ENCODE data around the gene MRPL46. TPM values are rescaled to one million over a fixed set of nuclear protein-coding genes. Genes with fewer than 3 reads are reported as not detected.

The MRPL46 gene
- total RNA-seq, 1 experiment from 2014 or later, result 30.5 TPM

DNA sequence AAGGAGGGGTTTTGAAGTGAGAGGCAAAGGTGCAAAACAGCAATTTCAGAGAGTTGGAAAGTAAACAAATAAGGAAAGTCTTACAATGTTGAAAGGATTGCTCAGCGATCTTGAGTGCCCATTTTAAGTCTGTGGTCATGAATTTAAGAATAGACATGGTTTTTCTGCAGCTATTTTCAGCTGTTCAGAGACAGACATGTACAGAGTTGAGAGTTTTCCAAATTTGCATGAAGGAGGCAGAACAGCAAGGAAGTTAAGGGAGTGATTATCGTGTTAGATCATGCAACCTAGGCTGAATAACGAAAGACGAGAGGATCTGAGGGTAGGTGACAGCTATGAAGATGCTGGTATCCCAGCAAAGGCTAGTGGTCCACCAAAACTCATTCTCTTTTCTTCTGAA lies 42.1 kb upstream of the MRPL46 start:
- peaks cover 0 to 7% of the 10 kb centered on the region in 2 experiments; a peak in 2 of 4 replicates for H3K4me1 ChIP-seq (ENCODE audit: control insufficient read depth in 1 of 2, insufficient read depth in 2 of 2, low read length in 2 of 2)
- no peak for DNase-seq (ENCODE audit: low read depth, low spot score)
- no peak overlapping the region for H3K27ac ChIP-seq (ENCODE audit: low read depth, low read length)
- no peaks in the 10 kb centered on the region for H4K20me1 ChIP-seq (ENCODE audit: insufficient read depth)
- H3K79me2 ChIP-seq (ENCODE audit: insufficient read depth, low read length), result no peaks in the 10 kb centered on the region
- no peak for ATAC-seq
- no peaks in the 10 kb centered on the region for H3K9me2 ChIP-seq (ENCODE audit: insufficient read depth)
- no peak overlapping the region for H3K4me3 ChIP-seq (replicated peaks in 1 of 2; ENCODE audit: low read depth in 1 of 2, low read length in 2 of 2)
- no peak for TF ChIP-seq RAD21 (IDR thresholded peaks at IDR 0.05; ENCODE audit: low read depth)
- no peak for TF ChIP-seq EGR1 (IDR thresholded peaks at IDR 0.05; ENCODE audit: low read depth)
- TF ChIP-seq, protein P1, sequence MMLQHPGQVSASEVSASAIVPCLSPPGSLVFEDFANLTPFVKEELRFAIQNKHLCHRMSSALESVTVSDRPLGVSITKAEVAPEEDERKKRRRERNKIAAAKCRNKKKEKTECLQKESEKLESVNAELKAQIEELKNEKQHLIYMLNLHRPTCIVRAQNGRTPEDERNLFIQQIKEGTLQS (IDR thresholded peaks at IDR 0.05), result no peak
- TF ChIP-seq SIN3A (IDR thresholded peaks at IDR 0.05; ENCODE audit: low read depth), result no peak
- TF ChIP-seq EZH2phosphoT487 (IDR thresholded peaks at IDR 0.05; ENCODE audit: borderline replicate concordance), result no peak
- TF ChIP-seq, protein P2, sequence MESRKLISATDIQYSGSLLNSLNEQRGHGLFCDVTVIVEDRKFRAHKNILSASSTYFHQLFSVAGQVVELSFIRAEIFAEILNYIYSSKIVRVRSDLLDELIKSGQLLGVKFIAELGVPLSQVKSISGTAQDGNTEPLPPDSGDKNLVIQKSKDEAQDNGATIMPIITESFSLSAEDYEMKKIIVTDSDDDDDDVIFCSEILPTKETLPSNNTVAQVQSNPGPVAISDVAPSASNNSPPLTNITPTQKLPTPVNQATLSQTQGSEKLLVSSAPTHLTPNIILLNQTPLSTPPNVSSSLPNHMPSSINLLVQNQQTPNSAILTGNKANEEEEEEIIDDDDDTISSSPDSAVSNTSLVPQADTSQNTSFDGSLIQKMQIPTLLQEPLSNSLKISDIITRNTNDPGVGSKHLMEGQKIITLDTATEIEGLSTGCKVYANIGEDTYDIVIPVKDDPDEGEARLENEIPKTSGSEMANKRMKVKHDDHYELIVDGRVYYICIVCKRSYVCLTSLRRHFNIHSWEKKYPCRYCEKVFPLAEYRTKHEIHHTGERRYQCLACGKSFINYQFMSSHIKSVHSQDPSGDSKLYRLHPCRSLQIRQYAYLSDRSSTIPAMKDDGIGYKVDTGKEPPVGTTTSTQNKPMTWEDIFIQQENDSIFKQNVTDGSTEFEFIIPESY (IDR thresholded peaks at IDR 0.05; ENCODE audit: extremely low read depth, insufficient replicate concordance, low read length), result no peak
- TF ChIP-seq SRF (IDR thresholded peaks at IDR 0.05; ENCODE audit: low read depth), result no peak
- no peak for TF ChIP-seq TCF7L2 (IDR thresholded peaks at IDR 0.05; ENCODE audit: borderline replicate concordance, extremely low read depth, insufficient read depth, insufficient read length)
- TF ChIP-seq ZNF274 (IDR thresholded peaks at IDR 0.05; ENCODE audit: low read depth, low read length), result no peak
- TF ChIP-seq CBX3 (IDR thresholded peaks at IDR 0.05; ENCODE audit: low read depth), result no peak
- no peak for TF ChIP-seq YY1 (IDR thresholded peaks at IDR 0.05; ENCODE audit: extremely low read depth, insufficient replicate concordance, low read depth, low read length)
- no peak for TF ChIP-seq CEBPB (IDR thresholded peaks at IDR 0.05; ENCODE audit: low read depth)
- TF ChIP-seq POLR2AphosphoS5 (IDR thresholded peaks at IDR 0.05; ENCODE audit: low read depth, low read length), result no peak
- TF ChIP-seq, protein P3, sequence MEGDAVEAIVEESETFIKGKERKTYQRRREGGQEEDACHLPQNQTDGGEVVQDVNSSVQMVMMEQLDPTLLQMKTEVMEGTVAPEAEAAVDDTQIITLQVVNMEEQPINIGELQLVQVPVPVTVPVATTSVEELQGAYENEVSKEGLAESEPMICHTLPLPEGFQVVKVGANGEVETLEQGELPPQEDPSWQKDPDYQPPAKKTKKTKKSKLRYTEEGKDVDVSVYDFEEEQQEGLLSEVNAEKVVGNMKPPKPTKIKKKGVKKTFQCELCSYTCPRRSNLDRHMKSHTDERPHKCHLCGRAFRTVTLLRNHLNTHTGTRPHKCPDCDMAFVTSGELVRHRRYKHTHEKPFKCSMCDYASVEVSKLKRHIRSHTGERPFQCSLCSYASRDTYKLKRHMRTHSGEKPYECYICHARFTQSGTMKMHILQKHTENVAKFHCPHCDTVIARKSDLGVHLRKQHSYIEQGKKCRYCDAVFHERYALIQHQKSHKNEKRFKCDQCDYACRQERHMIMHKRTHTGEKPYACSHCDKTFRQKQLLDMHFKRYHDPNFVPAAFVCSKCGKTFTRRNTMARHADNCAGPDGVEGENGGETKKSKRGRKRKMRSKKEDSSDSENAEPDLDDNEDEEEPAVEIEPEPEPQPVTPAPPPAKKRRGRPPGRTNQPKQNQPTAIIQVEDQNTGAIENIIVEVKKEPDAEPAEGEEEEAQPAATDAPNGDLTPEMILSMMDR (IDR thresholded peaks at IDR 0.05 in 2 of 3, conservative IDR thresholded peaks at IDR 0.05 in 1 of 3; ENCODE audit: borderline replicate concordance in 1 of 3, insufficient read depth in 1 of 3, low read depth in 2 of 3, low read length in 2 of 3), result no peak
- TF ChIP-seq, protein P4, sequence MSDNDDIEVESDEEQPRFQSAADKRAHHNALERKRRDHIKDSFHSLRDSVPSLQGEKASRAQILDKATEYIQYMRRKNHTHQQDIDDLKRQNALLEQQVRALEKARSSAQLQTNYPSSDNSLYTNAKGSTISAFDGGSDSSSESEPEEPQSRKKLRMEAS (IDR thresholded peaks at IDR 0.05), result no peak
- no peak for TF ChIP-seq POLR2A (IDR thresholded peaks at IDR 0.05; ENCODE audit: borderline replicate concordance, extremely low read depth, insufficient read depth, insufficient read length)
- ChIA-PET CTCF (no interaction called here), POLR2A (no interaction called here), RAD21 (ENCODE audit: low non-redundant PET in 1 of 2, low total read pairs in 2 of 2, uncharacterized antibody in 2 of 2, unreplicated experiment in 2 of 2) (no interaction called here)
- no peaks in the 10 kb centered on the region for H3K36me3 ChIP-seq (ENCODE audit: control insufficient read depth in 1 of 2, insufficient read depth in 2 of 2, low read length in 2 of 2)
- intact Hi-C loops (cut with micrococcal nuclease), result no loop called here
- BruUV-seq (replicated peaks), result no TSS peak
- H3K9ac ChIP-seq (ENCODE audit: low read length), result no peak overlapping the region
- H3K9me3 ChIP-seq (ENCODE audit: control insufficient read depth in 1 of 2, insufficient read depth in 1 of 2, low read depth in 1 of 2, low read length in 2 of 2), result no peaks in the 10 kb centered on the region
- no peak overlapping the region for H2AFZ ChIP-seq (ENCODE audit: low read depth, low read length, poor library complexity, severe bottlenecking)
- H3K4me2 ChIP-seq (ENCODE audit: low read length), result no peak overlapping the region
- no peaks in the 10 kb centered on the region for H3K27me3 ChIP-seq (ENCODE audit: insufficient read depth, low read length)

Measured in HCT116 (cell line).